A673 (cell line): Measurements from ENCODE around the gene MTERF1.

Source experiments
- CTCF ChIP-seq: fragments of 300-800, 200-600 bp; sonication (generic); conservative IDR thresholded peaks from 2 replicates; pipeline ENCODE4 v1.5.1; 2017; ENCODE audit warnings: low read depth, mild to moderate bottlenecking, antibody characterized with exemption, low read length, moderate library complexity, mixed read lengths
- EZH2 ChIP-seq: fragments of 200-600 bp; sonication (generic); IDR thresholded peaks from 2 replicates; pipeline ENCODE4 v1.6.1; 2017; ENCODE audit warnings: borderline replicate concordance, low read depth, mild to moderate bottlenecking, mixed read lengths, antibody characterized with exemption, low read length; ENCODE audit not compliant: poor library complexity, severe bottlenecking

GRCh38 chr7:91847231-91847630 lies 33.3 kb downstream of the MTERF1 start:
- TF ChIP-seq EZH2 = no peak
- no peak for TF ChIP-seq CTCF
